ENCODE measurements around the gene ATP5IF1.

The ATP5IF1 gene

GRCh38 chr1:28265577-28265976 is 29.7 kb downstream of the ATP5IF1 start:
- no peak overlapping the region for H3K4me3 ChIP-seq (replicated peaks; ENCODE audit: low read depth, low read length)
- no peak for TF ChIP-seq CTCF (IDR thresholded peaks at IDR 0.05; ENCODE audit: low read length, missing control alignments)
- DNase-seq (ENCODE audit: low read depth) = no peak

GRCh38 chr1:28266920-28267322 is 31.0 kb downstream of the ATP5IF1 start:
- no peak for TF ChIP-seq CTCF (IDR thresholded peaks at IDR 0.05; ENCODE audit: low read length, missing control alignments)
- no peak overlapping the region for H3K4me3 ChIP-seq (replicated peaks; ENCODE audit: low read depth, low read length)
- peak; percentile 43 for DNase-seq (ENCODE audit: low read depth)

- DNase-seq (ENCODE audit: low read depth) = no peak
- TF ChIP-seq CTCF (IDR thresholded peaks at IDR 0.05; ENCODE audit: low read length, missing control alignments) = no peak
- H3K4me3 ChIP-seq (replicated peaks; ENCODE audit: low read depth, low read length) = no peak overlapping the region
These were observed 31.7 kb downstream of the ATP5IF1 start for GRCh38 chr1:28267633-28268032.

DNA sequence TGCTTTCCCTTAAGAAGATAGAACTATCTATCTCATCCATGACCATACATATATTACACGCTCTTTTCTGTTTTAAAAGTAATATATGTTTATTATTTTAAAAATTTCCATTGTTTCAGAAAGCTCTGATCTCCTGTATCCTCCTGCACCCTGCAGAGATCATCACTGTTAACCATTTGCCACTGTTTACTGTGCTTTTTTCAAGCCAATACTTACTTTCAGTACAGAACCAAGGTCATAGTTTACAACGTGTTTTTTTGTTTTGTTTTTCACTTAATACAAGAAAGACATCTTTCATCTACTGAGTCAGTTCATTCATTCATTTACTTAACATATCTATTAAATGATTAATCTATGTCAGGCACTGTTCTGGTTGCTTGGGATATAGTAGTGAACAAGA is 33.6 kb downstream of the ATP5IF1 start:
- TF ChIP-seq CTCF (IDR thresholded peaks at IDR 0.05; ENCODE audit: low read length, missing control alignments) = no peak
- H3K4me3 ChIP-seq (replicated peaks; ENCODE audit: low read depth, low read length) = no peak overlapping the region
- no peak for DNase-seq (ENCODE audit: low read depth)

- H3K4me3 ChIP-seq (replicated peaks; ENCODE audit: low read depth, low read length) = no peak overlapping the region
These were observed 36.4 kb downstream of the ATP5IF1 start for GRCh38 chr1:28272215-28272852.

GRCh38 chr1:28273216-28273860 is 37.4 kb downstream of the ATP5IF1 start:
- no peak for TF ChIP-seq CTCF (IDR thresholded peaks at IDR 0.05; ENCODE audit: low read length, missing control alignments)
- no peak for DNase-seq (ENCODE audit: low read depth)
- no peak overlapping the region for H3K4me3 ChIP-seq (replicated peaks; ENCODE audit: low read depth, low read length)

More at GRCh38 chr1:28272215-28272852, 36.4 kb downstream of the ATP5IF1 start:
- no peak for TF ChIP-seq CTCF (IDR thresholded peaks at IDR 0.05; ENCODE audit: low read length, missing control alignments)
- DNase-seq (ENCODE audit: low read depth) = no peak

DNA sequence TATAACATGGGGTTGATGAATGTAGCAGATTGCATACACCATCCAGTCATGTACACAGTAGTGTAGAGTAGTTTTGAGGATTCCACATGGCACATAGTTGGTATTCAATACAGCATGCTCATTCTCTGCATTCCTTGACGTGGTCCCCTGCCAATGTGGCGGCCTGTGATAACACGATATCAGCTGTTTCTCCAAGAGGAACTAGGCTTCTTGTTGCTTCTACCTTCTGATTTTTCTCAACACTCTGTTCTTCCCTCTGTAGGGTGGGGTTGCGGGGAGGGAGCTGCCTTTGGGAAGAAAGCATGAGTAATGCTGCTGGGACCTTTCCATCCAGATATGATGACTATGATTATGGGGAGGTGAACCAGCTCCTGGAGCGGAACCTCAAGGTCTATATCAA is 42.8 kb downstream of the ATP5IF1 start:
- no peak for DNase-seq (ENCODE audit: low read depth)
- TF ChIP-seq CTCF (IDR thresholded peaks at IDR 0.05; ENCODE audit: low read length, missing control alignments) = no peak
- no peak overlapping the region for H3K4me3 ChIP-seq (replicated peaks; ENCODE audit: low read depth, low read length)
